RPMI8226 (cell line): ENCODE measurements around the gene GPC6.

Experiments used
- DNase-seq: peaks from one replicate; pipeline ENCODE4 v3.0.0-alpha.2; 2015

GPC6 gene

DNA sequence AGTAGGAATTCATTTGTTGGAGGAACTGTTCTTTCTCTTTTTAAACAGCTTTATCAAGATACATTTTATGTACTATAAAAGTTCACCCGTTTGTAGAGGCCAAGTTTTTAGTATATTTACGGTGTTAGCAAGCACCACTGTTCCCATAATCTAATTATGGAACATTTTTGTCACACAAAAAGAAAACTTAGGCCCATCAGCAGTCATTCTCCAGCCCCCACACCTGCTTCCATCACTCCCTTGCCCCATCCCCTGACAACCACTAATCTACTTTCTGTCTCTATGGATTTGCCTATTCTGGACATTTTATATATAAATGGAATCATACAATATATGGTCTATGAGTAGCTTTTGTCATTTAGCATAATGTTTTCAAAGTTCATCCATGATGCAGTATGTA, 787.9 kb downstream of the GPC6 start:
- DNase-seq: no peak

- no peak for DNase-seq
Measured at GRCh38 chr13:94020426-94020825, 793.8 kb downstream of the GPC6 start.

GRCh38 chr13:94020833-94021232, 794.2 kb downstream of the GPC6 start:
- no peak for DNase-seq

DNA sequence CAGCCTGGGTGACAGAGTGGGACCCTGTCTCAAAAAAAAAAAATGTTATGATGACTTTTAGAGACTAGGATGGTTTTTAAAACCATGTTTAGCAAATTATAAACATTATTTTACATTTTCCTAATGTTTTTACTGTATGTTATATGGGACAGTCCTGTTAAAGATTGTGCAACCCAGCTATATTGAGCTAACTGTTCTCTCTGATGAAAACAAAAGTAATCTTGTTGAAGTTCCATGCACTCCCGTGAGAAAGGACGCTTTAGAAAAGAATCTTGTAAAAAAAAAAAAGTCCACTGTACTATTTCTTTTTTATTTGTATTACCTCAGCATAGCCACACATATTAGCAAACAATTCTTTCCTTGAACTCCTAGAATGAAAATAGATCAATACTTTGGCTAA, 801.6 kb downstream of the GPC6 start:
- DNase-seq: no peak

DNA sequence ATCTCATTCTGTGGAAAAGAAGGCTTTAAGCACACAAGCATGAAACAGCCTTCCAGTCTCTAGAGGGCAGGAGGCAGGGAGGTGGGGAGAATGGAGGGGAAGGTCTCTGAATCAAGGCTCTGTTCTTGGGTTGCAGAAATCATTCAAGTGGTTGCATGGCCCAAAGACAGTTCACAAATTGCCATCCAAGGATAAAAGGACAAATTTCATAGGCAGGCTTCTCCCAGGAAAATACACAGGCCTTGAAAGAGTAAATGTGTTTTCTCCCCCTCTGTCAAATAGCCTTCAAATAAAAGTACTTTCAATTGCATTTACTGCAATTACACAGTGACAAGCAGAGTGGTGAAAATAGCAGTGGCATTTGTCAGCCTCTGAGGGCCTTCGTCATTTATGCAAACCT, 802.0 kb downstream of the GPC6 start:
- DNase-seq: no peak

GRCh38 chr13:94030415-94031119, 804.0 kb downstream of the GPC6 start:
- DNase-seq: no peak

DNA sequence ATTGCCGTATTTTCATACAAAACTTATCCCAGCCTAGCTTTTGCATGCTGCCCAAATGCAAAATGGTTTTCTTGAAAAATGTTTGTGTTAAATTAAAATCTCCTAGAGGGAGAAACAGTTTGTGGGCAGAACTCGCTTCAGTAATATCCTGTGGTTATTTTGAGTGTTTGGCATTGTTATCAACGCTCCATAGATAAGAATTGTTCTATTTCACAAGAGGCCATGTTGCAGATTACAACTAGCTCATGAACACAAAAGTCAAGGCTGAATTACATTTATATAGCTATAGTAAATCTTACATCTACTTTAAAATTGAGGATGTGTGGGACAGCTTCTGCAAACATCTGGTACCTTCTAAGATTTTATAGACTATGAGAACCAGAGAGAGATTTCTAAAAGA, 805.0 kb downstream of the GPC6 start:
- DNase-seq: no peak

GRCh38 chr13:94033098-94033497, 806.5 kb downstream of the GPC6 start:
- no peak for DNase-seq

- no peak for DNase-seq
Measured at GRCh38 chr13:94033830-94034642, 807.4 kb downstream of the GPC6 start.

DNA sequence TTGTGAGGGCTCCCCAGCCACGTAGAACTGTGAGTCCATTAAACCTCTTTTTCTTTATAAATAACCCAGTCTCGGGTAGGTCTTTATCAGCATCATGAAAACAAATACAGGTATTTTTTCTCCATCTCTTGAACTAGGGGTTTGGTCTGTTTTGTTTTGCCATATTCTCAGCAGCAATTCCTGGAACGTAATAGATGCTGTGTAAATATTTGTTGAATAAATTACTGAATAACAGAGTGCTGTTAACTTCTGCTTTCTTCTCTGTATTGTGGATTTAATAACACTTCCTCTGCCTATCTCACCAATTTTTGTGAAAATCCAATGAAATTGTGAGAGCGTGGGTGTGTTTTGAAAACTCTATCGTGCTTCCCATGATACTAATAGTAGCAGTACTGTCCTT, 823.4 kb downstream of the GPC6 start:
- no peak for DNase-seq

- no peak for DNase-seq
Measured at GRCh38 chr13:94050686-94051085, 824.1 kb downstream of the GPC6 start.

DNA sequence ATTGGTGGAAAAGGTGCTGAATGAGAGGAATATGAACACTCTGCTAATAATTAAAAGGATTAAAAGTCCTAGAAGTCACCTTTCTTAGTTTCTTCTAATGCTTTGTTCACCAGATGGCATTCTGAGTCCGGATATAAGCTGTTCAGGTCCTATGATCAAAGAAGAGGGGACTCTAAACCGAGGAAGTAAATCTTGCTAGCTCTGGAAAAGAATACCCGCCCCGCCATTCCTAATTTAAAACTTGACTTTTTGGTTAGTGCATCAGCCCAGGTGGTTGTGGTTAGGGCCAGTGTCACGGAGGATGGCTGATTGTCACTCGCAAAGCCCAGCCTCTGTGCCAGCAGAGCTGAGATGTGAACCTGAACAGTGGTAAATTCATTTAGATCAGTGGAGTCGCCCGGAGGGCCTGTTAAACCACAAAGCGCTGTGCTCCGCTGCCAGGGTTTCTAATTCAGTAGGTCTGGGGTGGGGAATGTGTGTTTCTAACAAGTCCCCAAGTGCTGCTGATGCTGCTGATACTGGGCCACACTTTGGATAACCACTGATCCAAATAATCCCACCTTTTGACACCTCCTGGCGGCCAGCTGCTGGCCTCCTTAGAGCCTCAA, 827.5 kb downstream of the GPC6 start:
- peak; percentile 5 for DNase-seq

DNA sequence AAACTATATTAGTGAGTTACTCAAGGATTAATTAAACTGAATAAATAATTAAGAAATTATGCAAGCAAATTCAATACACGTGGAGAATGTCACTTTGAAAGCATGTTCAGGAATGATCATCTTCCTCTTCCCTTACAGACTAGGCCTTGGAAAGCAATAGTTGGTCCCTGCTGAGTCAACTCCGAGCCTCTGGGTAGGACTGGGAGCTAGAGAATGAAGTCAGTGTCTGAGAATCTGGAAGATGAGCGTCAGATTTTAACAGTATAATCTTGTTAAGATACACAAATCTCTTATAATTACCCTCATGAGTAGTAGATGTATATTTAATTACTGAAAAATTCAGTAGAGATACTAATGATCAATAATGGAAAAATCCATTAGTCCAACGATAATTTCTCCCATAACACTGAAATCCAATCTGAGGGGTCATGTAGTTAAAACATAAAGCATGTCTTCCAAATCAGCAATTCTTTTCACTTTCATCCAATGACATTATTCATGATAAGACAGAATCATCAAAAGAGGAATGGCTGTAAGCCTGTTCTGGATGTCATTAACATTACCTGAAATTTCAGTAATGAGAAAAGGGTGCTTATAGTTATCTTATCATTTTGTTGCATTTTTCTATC, 829.9 kb downstream of the GPC6 start:
- DNase-seq: no peak

GRCh38 chr13:94057618-94058186, 831.1 kb downstream of the GPC6 start:
- DNase-seq: no peak

GRCh38 chr13:94058821-94059360, 832.3 kb downstream of the GPC6 start:
- DNase-seq: no peak

- no peak for DNase-seq
Measured at GRCh38 chr13:94061301-94061700, 834.7 kb downstream of the GPC6 start.

- DNase-seq: no peak
Measured at GRCh38 chr13:94063096-94063495, 836.5 kb downstream of the GPC6 start.

- DNase-seq: no peak
Measured at GRCh38 chr13:94063848-94064247, 837.2 kb downstream of the GPC6 start.

DNA sequence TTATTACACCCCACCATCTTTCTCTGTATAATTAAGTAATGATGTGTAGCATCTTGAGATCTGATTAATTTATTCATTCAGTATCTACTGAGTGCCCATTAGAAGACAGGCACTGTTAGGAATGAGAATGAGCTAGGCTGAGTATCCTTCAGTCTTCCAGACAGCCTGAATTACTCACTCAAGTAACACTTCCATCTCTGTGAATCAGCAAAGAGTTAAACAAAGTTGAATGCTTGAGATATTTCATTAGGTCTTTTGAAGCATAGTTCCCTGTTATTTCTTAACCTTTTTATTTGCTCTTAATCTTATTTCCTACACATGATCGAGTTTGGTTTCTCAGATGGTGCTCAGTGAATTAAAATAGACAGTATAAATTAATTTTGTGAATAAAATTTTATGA, 839.1 kb downstream of the GPC6 start:
- DNase-seq: no peak

- no peak for DNase-seq
Measured at GRCh38 chr13:94073007-94073744, 846.6 kb downstream of the GPC6 start.

DNA sequence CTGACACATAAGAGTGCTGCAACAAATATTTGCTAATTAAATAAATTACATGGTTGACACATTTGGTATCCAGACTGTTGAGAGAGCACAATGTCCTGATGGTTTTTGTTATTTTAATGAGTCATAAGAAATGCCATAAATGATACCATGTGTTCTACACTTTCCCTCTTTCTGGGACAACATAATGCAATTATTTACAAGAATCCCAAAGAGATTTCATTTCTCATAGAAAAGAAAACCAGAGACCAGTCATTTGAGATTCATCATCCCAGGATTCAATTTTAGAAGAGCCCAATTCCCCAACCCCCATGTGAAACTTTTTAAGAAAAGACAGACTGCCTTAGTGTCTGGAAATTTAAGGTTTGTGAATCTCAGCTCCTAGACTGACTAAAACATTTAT, 853.3 kb downstream of the GPC6 start:
- no peak for DNase-seq

DNA sequence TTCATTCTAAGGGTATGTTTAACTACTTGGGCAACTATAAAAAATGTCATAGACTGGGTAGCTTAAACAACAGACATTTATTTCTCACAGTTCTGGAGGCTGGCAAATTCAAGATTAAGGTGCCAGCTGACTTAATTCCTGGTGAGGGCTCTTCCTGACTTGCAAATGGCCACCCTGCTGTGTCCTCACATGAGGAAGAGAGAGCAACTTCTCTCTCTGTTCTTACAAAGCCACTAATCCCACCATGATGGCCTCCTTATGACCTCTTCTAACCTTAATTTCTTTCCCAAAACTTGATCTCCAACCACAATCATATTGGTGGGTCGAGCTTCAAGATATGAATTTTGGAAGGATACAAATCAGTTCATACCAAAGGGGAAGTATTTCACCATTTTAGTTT, 853.9 kb downstream of the GPC6 start:
- no peak for DNase-seq
